CD8-positive, alpha-beta memory T cell (primary cell): Measurements from ENCODE around the gene BNC2. TPM values are rescaled to one million over a fixed set of nuclear protein-coding genes. Genes with fewer than 3 reads are reported as not detected.

Source experiments
- CTCF ChIA-PET: fragments of 350-600 bp; sonication (Branson Sonifier 250); formaldehyde crosslinking; loops from one replicate; lab custom pipeline; 2021; ENCODE audit warnings: antibody characterized with exemption; lab: Charles Lee
- POLR2A ChIA-PET: fragments of 350-600 bp; sonication (Branson Sonifier 250); formaldehyde crosslinking; loops from one replicate; lab custom pipeline; 2021; ENCODE audit warnings: antibody characterized with exemption; lab: Charles Lee
- DNase-seq, 5 donors: peaks; one replicate each; pipeline versions ENCODE4 v3.0.0 to v3.0.0-alpha.2; 2020 to 2022; ENCODE audit warnings: mixed read lengths in 1 of 5
- H3K27ac ChIP-seq: one replicate; pipeline ENCODE4 v1.7.0; 2013; ENCODE audit warnings: low read depth, mild to moderate bottlenecking, low read length, moderate library complexity
- H3K27me3 ChIP-seq: 2 replicates; pipeline ENCODE4 v1.7.0; 2013; ENCODE audit warnings: low read length, mild to moderate bottlenecking; ENCODE audit not compliant: insufficient read depth, poor library complexity, severe bottlenecking
- H3K36me3 ChIP-seq: 2 replicates; pipeline ENCODE4 v1.7.0; 2013; ENCODE audit warnings: mild to moderate bottlenecking, low read length, moderate library complexity; ENCODE audit not compliant: insufficient read depth
- H3K4me1 ChIP-seq: 2 replicates; pipeline ENCODE4 v1.7.0; 2013; ENCODE audit warnings: mild to moderate bottlenecking, low read length, moderate library complexity; ENCODE audit not compliant: insufficient read depth
- H3K4me3 ChIP-seq: 2 replicates; pipeline ENCODE4 v1.7.0; 2013; ENCODE audit warnings: mild to moderate bottlenecking, low read length
- H3K9me3 ChIP-seq: 2 replicates; pipeline ENCODE4 v1.7.0; 2013; ENCODE audit warnings: mild to moderate bottlenecking, low read length
- H3K27ac Mint-ChIP-seq, 8 donors: one replicate each; pipeline ENCODE4 v1.8.0; 2020 to 2021; ENCODE audit warnings: mixed read lengths in 8 of 8, mild to moderate bottlenecking in 6 of 8, inconsistent platforms in 3 of 8, moderate library complexity in 3 of 8
- H3K27me3 Mint-ChIP-seq, 2 donors: one replicate each; pipeline ENCODE4 v1.8.0; 2020 to 2021; ENCODE audit warnings: mixed read lengths in 2 of 2, mild to moderate bottlenecking in 1 of 2, moderate library complexity in 1 of 2
- H3K36me3 Mint-ChIP-seq, 3 donors: one replicate each; pipeline ENCODE4 v1.8.0; 2020 to 2021; ENCODE audit warnings: mixed read lengths in 3 of 3, inconsistent platforms in 1 of 3, mild to moderate bottlenecking in 1 of 3
- H3K4me1 Mint-ChIP-seq, 3 donors: one replicate each; pipeline ENCODE4 v1.8.0; 2020 to 2021; ENCODE audit warnings: mixed read lengths in 3 of 3, inconsistent platforms in 1 of 3, mild to moderate bottlenecking in 1 of 3
- H3K4me3 Mint-ChIP-seq, 7 donors: one replicate each; pipeline ENCODE4 v1.8.0; 2020 to 2021; ENCODE audit warnings: mixed read lengths in 7 of 7, mild to moderate bottlenecking in 6 of 7, moderate library complexity in 4 of 7, inconsistent platforms in 2 of 7
- H3K9me3 Mint-ChIP-seq, 5 donors: one replicate each; pipeline ENCODE4 v1.8.0; 2020 to 2022; ENCODE audit warnings: mixed read lengths in 5 of 5, mild to moderate bottlenecking in 3 of 5, moderate library complexity in 2 of 5, inconsistent platforms in 1 of 5
- polyA plus RNA-seq: library from polyadenylated mRNA; unstranded; fragments of 300-500 nt; fragmentation: Illumina TruSeq; gene quantifications from one replicate; pipeline ENCODE4 v1.2.3, GENCODE V29; 2021
- total RNA-seq, 2 experiments: library from RNA; stranded (reverse); gene quantifications; one replicate each; pipeline ENCODE4 v1.2.3, GENCODE V29; 2021

BNC2 gene
- total and polyA plus RNA-seq, 3 experiments from 2014 or later = 0.18 TPM; not detected in 2

DNA sequence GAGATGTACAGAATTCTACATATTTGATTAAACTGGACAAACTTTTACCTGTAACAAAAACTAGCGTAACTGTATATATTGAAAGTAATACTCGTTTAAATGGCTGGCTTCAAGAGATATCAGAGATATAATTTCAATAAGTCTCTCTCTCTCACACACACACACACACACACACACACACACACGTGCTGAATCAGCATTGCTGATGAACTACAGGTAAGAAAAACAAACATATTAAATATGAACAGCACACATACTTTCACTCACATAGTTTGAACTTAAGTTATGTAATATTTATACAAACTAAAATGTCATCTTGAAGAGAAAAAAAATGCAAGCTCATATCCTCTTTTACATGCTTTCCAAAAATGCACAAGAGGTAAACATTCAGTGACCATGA lies 145.4 kb downstream of the BNC2 start:
- Histone ChIP-seq H3K36me3 (no peaks in the 10 kb centered on the region), H3K4me1 (no peaks in the 10 kb centered on the region), H3K27me3 (no peaks in the 10 kb centered on the region), H3K9me3 (no peaks in the 10 kb centered on the region), H3K4me3 (no peak overlapping the region), H3K27ac (no peak overlapping the region)
- ChIA-PET CTCF (no interaction called here), POLR2A (no interaction called here)
- H3K36me3 Mint-ChIP-seq = no peaks in the 10 kb centered on the region
- H3K4me3 Mint-ChIP-seq = no peak overlapping the region
- DNase-seq = no peak
- peaks cover 9 to 23% of the 10 kb centered on the region in 2 donors for H3K27me3 Mint-ChIP-seq
- no peaks in the 10 kb centered on the region for H3K4me1 Mint-ChIP-seq
- H3K27ac Mint-ChIP-seq = no peak overlapping the region
- H3K9me3 Mint-ChIP-seq = peaks cover 2 to 9% (median 8%) of the 10 kb centered on the region in 5 donors

DNA sequence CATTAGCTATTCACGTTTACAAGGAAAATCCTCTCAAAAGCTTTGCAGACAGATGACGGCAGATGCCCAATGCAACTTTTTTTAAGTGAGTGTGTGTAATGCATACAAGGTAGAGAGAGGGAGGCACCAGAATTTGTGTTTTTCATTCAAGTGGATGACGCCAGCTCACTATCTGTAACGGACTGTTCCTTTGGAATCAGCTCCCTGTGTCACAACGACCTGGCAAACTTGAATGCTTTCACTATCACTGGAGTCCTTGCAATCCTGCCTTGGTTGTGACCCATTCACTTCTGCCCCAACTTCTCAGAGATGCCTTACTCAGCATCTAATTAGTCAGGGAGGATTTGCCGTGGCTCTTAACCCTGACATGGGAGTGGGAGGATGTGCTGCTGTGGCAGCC lies 148.5 kb downstream of the BNC2 start:
- H3K27ac ChIP-seq = no peak overlapping the region
- POLR2A ChIA-PET = no interaction called here
- no peak overlapping the region for H3K27ac Mint-ChIP-seq
- H3K36me3 Mint-ChIP-seq = no peaks in the 10 kb centered on the region
- H3K4me3 ChIP-seq = no peak overlapping the region
- CTCF ChIA-PET = no interaction called here
- H3K4me3 Mint-ChIP-seq = no peak overlapping the region
- peaks cover 6 to 12% of the 10 kb centered on the region in 2 donors for H3K27me3 Mint-ChIP-seq
- H3K27me3 ChIP-seq = no peaks in the 10 kb centered on the region
- no peaks in the 10 kb centered on the region for H3K9me3 ChIP-seq
- peaks cover 0 to 15% (median 7%) of the 10 kb centered on the region in 5 donors for H3K9me3 Mint-ChIP-seq
- H3K4me1 Mint-ChIP-seq = no peaks in the 10 kb centered on the region
- no peaks in the 10 kb centered on the region for H3K36me3 ChIP-seq
- no peaks in the 10 kb centered on the region for H3K4me1 ChIP-seq
- DNase-seq = no peak

DNA sequence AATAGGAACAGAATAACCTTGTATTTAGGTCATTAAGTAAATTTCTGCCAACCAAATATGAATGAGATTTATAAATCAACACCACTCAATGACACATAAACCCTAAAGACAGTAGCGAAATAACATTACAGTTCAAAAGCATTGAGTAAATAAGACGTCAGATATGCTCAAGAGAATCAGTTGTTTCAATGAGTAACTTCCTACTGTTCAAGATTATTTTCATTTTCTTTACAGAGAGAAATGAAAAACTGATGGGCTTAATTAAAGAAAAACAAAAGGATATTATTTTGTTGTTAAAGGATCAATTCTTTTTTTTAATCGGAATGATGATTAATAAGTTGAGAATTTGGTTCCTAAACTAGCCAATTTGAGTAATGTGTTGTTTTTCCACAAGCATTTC lies 150.1 kb downstream of the BNC2 start:
- Mint-ChIP-seq H3K36me3 (no peaks in the 10 kb centered on the region), H3K4me1 (no peaks in the 10 kb centered on the region), H3K4me3 (no peak overlapping the region), H3K27me3 (no peaks in the 10 kb centered on the region), H3K9me3 (peaks cover 0 to 19% (median 8%) of the 10 kb centered on the region in 5 donors), H3K27ac (no peak overlapping the region)
- H3K36me3 ChIP-seq = no peaks in the 10 kb centered on the region
- no peaks in the 10 kb centered on the region for H3K9me3 ChIP-seq
- POLR2A ChIA-PET = no interaction called here
- no peak overlapping the region for H3K27ac ChIP-seq
- H3K4me1 ChIP-seq = no peaks in the 10 kb centered on the region
- H3K4me3 ChIP-seq = no peak overlapping the region
- CTCF ChIA-PET = no interaction called here
- no peaks in the 10 kb centered on the region for H3K27me3 ChIP-seq
- no peak for DNase-seq

DNA sequence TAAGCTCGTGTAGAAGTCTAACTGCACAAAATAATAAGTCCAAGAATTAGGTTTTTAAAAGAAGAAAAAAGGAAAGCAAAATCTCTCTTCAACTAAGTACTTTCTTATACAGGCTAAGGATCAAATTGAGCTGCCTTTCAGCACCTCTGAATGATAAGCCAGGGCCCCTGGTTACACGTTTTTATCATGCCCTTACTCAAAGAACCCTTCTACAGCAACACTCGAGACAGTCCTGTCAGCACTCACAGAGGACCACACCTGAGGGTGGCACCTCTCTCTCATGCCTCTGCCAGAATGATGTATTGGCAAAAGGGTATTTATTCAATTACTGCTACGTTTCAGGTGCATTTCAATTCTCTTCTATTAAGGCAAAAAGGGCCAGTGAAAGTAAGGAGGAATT lies 150.5 kb downstream of the BNC2 start:
- H3K4me1 ChIP-seq = no peaks in the 10 kb centered on the region
- Mint-ChIP-seq H3K27me3 (no peaks in the 10 kb centered on the region), H3K27ac (no peak overlapping the region), H3K36me3 (no peaks in the 10 kb centered on the region), H3K4me3 (no peak overlapping the region), H3K4me1 (no peaks in the 10 kb centered on the region), H3K9me3 (peaks cover 0 to 19% (median 8%) of the 10 kb centered on the region in 5 donors)
- no peaks in the 10 kb centered on the region for H3K36me3 ChIP-seq
- ChIA-PET CTCF (no interaction called here), POLR2A (no interaction called here)
- no peaks in the 10 kb centered on the region for H3K27me3 ChIP-seq
- DNase-seq = no peak
- no peaks in the 10 kb centered on the region for H3K9me3 ChIP-seq
- no peak overlapping the region for H3K4me3 ChIP-seq
- no peak overlapping the region for H3K27ac ChIP-seq

DNA sequence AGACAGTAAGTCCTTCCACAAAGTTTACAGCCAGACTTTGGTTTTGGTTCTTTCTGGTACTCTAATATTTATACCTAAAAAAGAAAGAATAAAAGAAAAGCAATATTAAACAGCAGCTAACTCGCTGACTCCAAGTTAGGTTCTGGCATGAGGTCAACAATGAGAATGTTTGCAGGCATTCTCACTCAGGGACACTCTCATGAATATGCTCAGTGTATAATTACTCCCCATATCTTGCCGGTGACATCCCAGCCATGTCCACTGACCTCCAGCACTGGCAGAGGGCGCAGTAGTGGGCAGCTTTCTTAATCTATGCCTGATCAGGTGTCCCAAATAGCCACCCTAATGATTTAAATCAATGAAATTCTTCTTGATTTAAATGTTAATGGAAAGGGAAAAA lies 151.5 kb downstream of the BNC2 start:
- Histone ChIP-seq H3K36me3 (no peaks in the 10 kb centered on the region), H3K27ac (no peak overlapping the region), H3K4me3 (no peak overlapping the region), H3K27me3 (no peaks in the 10 kb centered on the region), H3K4me1 (no peaks in the 10 kb centered on the region), H3K9me3 (no peaks in the 10 kb centered on the region)
- H3K27ac Mint-ChIP-seq = no peak overlapping the region
- no peak for DNase-seq
- no peaks in the 10 kb centered on the region for H3K27me3 Mint-ChIP-seq
- no peaks in the 10 kb centered on the region for H3K36me3 Mint-ChIP-seq
- H3K9me3 Mint-ChIP-seq = peaks cover 0 to 19% (median 8%) of the 10 kb centered on the region in 5 donors
- H3K4me3 Mint-ChIP-seq = no peak overlapping the region
- CTCF ChIA-PET = no interaction called here
- POLR2A ChIA-PET = no interaction called here
- H3K4me1 Mint-ChIP-seq = no peaks in the 10 kb centered on the region

DNA sequence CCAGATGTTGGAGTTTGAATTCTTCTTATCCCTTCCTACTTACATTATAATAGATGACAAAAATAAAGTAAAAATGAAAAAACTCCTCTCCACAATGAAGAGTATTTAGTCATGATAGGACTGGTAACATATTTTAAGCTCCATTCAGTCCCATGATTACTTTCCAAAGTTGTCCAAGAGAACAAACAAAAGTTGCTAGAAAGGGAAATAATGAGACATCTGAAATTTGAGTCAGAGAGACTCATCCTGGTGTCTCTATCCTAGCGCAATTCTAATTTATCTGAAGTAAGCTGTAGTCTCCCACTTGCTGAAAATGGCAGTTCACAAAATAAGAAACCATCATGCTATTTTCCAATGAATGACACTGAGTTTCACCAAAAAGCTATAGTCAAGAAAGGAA lies 152.2 kb downstream of the BNC2 start:
- DNase-seq = no peak
- Histone ChIP-seq H3K27ac (no peak overlapping the region), H3K27me3 (no peaks in the 10 kb centered on the region), H3K36me3 (no peaks in the 10 kb centered on the region), H3K9me3 (no peaks in the 10 kb centered on the region), H3K4me3 (no peak overlapping the region), H3K4me1 (no peaks in the 10 kb centered on the region)
- Mint-ChIP-seq H3K9me3 (peaks cover 0 to 18% (median 8%) of the 10 kb centered on the region in 5 donors), H3K4me3 (no peak overlapping the region), H3K27me3 (no peaks in the 10 kb centered on the region), H3K27ac (no peak overlapping the region), H3K36me3 (no peaks in the 10 kb centered on the region), H3K4me1 (no peaks in the 10 kb centered on the region)
- POLR2A ChIA-PET = no interaction called here
- CTCF ChIA-PET = interaction anchor here (0.6 kb wide), 1 partner anchor 62 kb away, joined by 3 read pairs; no protein-coding TSS in a partner anchor

DNA sequence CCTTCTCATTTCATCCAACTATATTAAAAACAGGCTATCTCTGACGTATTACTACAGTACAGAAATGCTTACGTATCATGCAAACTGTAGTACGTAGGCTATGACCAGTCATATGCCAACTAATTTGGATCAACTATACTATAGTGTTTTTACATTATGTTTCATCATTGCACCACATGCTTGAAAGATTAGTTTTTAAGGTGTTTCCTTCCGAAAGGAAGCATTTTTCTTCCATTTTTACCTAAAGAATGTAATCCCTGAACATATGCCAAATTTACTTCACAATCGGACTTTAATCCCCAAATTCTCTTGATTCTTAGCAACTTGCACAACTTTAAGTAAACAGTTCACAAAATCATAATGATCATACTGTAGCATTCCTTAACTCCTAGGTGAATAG lies 153.9 kb downstream of the BNC2 start:
- Mint-ChIP-seq H3K4me3 (no peak overlapping the region), H3K4me1 (no peaks in the 10 kb centered on the region), H3K27me3 (no peaks in the 10 kb centered on the region), H3K36me3 (no peaks in the 10 kb centered on the region), H3K27ac (no peak overlapping the region), H3K9me3 (peaks cover 0 to 17% (median 8%) of the 10 kb centered on the region in 5 donors)
- Histone ChIP-seq H3K36me3 (no peaks in the 10 kb centered on the region), H3K27ac (no peak overlapping the region), H3K4me3 (no peak overlapping the region), H3K27me3 (no peaks in the 10 kb centered on the region), H3K9me3 (no peaks in the 10 kb centered on the region), H3K4me1 (no peaks in the 10 kb centered on the region)
- DNase-seq = no peak
- CTCF ChIA-PET = no interaction called here
- POLR2A ChIA-PET = no interaction called here

DNA sequence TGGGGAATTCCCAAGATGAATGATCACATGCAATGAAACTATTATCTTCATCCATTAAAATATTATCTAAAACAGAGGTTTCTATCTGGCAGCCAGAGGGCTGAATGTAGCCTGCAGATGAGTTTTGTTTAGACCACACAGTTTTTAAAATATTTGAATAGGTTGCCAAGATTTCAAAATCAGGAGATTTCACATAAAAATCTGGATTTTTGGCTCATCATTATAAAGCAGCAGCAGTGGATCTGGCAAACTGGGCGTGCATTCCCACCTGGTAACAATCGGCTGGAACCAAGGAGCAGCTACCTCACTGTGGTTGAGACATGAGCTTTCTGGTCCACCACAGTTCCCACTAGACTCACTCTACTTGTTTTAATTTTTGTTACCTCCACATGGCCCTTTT lies 155.1 kb downstream of the BNC2 start:
- Histone ChIP-seq H3K4me3 (no peak overlapping the region), H3K27me3 (no peaks in the 10 kb centered on the region), H3K36me3 (no peaks in the 10 kb centered on the region), H3K4me1 (no peaks in the 10 kb centered on the region), H3K27ac (no peak overlapping the region), H3K9me3 (no peaks in the 10 kb centered on the region)
- Mint-ChIP-seq H3K27me3 (no peaks in the 10 kb centered on the region), H3K4me3 (no peak overlapping the region), H3K9me3 (peaks cover 0 to 20% (median 10%) of the 10 kb centered on the region in 5 donors), H3K27ac (no peak overlapping the region), H3K4me1 (no peaks in the 10 kb centered on the region), H3K36me3 (no peaks in the 10 kb centered on the region)
- POLR2A ChIA-PET = no interaction called here
- DNase-seq = no peak
- CTCF ChIA-PET = no interaction called here

DNA sequence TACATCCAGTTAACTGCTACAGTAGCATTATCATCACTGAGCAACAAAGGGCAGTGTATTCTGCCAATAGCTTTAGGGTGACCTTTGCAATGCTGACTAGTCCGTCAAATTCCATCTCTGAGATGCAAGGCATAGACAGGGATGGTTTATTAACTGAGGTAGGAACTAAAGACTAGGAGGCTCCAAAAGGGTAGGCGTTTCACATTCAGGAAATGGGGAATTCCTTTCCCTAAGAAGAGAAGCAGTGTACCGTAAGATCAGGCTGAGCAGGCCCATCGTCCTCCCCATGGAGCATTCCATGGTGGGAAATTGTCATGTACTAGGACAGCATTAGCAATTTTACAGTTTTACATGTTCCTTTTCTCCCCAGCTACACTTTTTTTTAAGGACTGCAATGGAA lies 157.7 kb downstream of the BNC2 start:
- no peak for DNase-seq
- Histone ChIP-seq H3K27me3 (no peaks in the 10 kb centered on the region), H3K4me1 (no peaks in the 10 kb centered on the region), H3K36me3 (no peaks in the 10 kb centered on the region), H3K9me3 (no peaks in the 10 kb centered on the region), H3K4me3 (no peak overlapping the region), H3K27ac (no peak overlapping the region)
- H3K27ac Mint-ChIP-seq = no peak overlapping the region
- H3K36me3 Mint-ChIP-seq = no peaks in the 10 kb centered on the region
- ChIA-PET POLR2A (no interaction called here), CTCF (no interaction called here)
- H3K9me3 Mint-ChIP-seq = peaks cover 2 to 19% (median 11%) of the 10 kb centered on the region in 5 donors
- no peak overlapping the region for H3K4me3 Mint-ChIP-seq
- no peaks in the 10 kb centered on the region for H3K27me3 Mint-ChIP-seq
- no peaks in the 10 kb centered on the region for H3K4me1 Mint-ChIP-seq
